ENCODE measurements around the gene MEF2A.

- no peak for TF ChIP-seq POLR2A (IDR thresholded peaks at IDR 0.05)
- peak; percentile 29 to 87 (median 64) for TF ChIP-seq CTCF (IDR thresholded peaks at IDR 0.05)
These were observed 138.0 kb downstream of the MEF2A start for GRCh38 chr15:99703603-99704443.
